Coronary artery (tissue), 2 donors: ENCODE measurements around the gene GPBP1L1.
"Not testable (repeated sequence)": the region's sequence is repeated elsewhere in the genome, so short reads cannot be mapped to it uniquely, and the experiment has no call there.

Experiments used
- DNase-seq: peaks from one replicate; pipeline ENCODE4 v3.0.0-alpha.2; 2017; ENCODE audit warnings: low spot score
- H3K27ac ChIP-seq, 2 donors: fragments of 200-600 bp; sonication (generic); one replicate each; pipeline ENCODE4 v1.5.1; 2016 to 2019
- H3K4me3 ChIP-seq: fragments of 200-600 bp; sonication (generic); 2 replicates; pipeline ENCODE4 v1.5.1; 2016; ENCODE audit warnings: mild to moderate bottlenecking, moderate library complexity
- CTCF ChIP-seq: fragments of 200-600 bp; sonication (generic); IDR thresholded peaks from one replicate; pipeline ENCODE4 v1.5.1; 2019; ENCODE audit warnings: antibody characterized with exemption

The GPBP1L1 gene

GRCh38 chr1:45677751-45678245 lies 8.5 kb downstream of the GPBP1L1 start:
- no peak for TF ChIP-seq CTCF
- peak overlapping the region in 1 of 2 donors; percentile 36 for H3K27ac ChIP-seq
- DNase-seq = no peak
- no peak overlapping the region for H3K4me3 ChIP-seq

- not testable (repeated sequence) for H3K27ac ChIP-seq, H3K4me3 ChIP-seq, DNase-seq
Measured at GRCh38 chr1:45676553-45676952, 9.8 kb downstream of the GPBP1L1 start.

- Histone ChIP-seq H3K4me3 (no peak overlapping the region), H3K27ac (no peak overlapping the region)
- no peak for TF ChIP-seq CTCF
- DNase-seq = no peak
Measured at GRCh38 chr1:45674478-45674877, 11.9 kb downstream of the GPBP1L1 start.

- no peak overlapping the region for H3K4me3 ChIP-seq
- no peak for TF ChIP-seq CTCF
- DNase-seq = no peak
- no peak overlapping the region for H3K27ac ChIP-seq
Measured at GRCh38 chr1:45673956-45674355, 12.4 kb downstream of the GPBP1L1 start.

GRCh38 chr1:45669859-45670655 lies 16.3 kb downstream of the GPBP1L1 start:
- no peak for TF ChIP-seq CTCF
- Histone ChIP-seq H3K27ac (no peak overlapping the region), H3K4me3 (no peak overlapping the region)
- DNase-seq = no peak

GRCh38 chr1:45669379-45669778 lies 17.0 kb downstream of the GPBP1L1 start:
- Histone ChIP-seq H3K4me3 (peak overlapping the region; percentile 4), H3K27ac (peak overlapping the region in 1 of 2 donors; percentile 18)
- no peak for TF ChIP-seq CTCF
- DNase-seq = no peak

- Histone ChIP-seq H3K4me3 (no peak overlapping the region), H3K27ac (no peak overlapping the region)
- no peak for DNase-seq
- no peak for TF ChIP-seq CTCF
Measured at GRCh38 chr1:45668526-45668925, 17.8 kb downstream of the GPBP1L1 start.
